ENCODE data around the gene LRRC51.

LRRC51 gene

GRCh38 chr11:72072348-72072747, 8.3 kb upstream of the LRRC51 start:
- no peak for DNase-seq

- no peak for DNase-seq
These were observed 5.5 kb upstream of the LRRC51 start for GRCh38 chr11:72075109-72075508.

GRCh38 chr11:72075756-72076155, 4.9 kb upstream of the LRRC51 start:
- DNase-seq: no peak

- DNase-seq: no peak
These were observed 2.2 kb upstream of the LRRC51 start for GRCh38 chr11:72078477-72078876.

- DNase-seq: peak in 1 of 6 experiments; percentile 31
These were observed 778 bp upstream of the LRRC51 start for GRCh38 chr11:72079819-72080325.

- no peak for DNase-seq
These were observed 564 bp downstream of the LRRC51 start for GRCh38 chr11:72081184-72081644.

- no peak for DNase-seq
These were observed 1.3 kb downstream of the LRRC51 start for GRCh38 chr11:72081821-72082453.

- DNase-seq: no peak
These were observed 2.8 kb downstream of the LRRC51 start for GRCh38 chr11:72083414-72083813.

- DNase-seq: no peak
These were observed 3.4 kb downstream of the LRRC51 start for GRCh38 chr11:72084076-72084475.

GRCh38 chr11:72084965-72085364, 4.3 kb downstream of the LRRC51 start:
- DNase-seq: no peak

- DNase-seq: no peak
These were observed 5.1 kb downstream of the LRRC51 start for GRCh38 chr11:72085621-72086351.

- no peak for DNase-seq
These were observed 7.6 kb downstream of the LRRC51 start for GRCh38 chr11:72088076-72088808.

GRCh38 chr11:72091292-72091691, 10.6 kb downstream of the LRRC51 start:
- peak; percentile 51 to 73 (median 68) for DNase-seq

GRCh38 chr11:72098741-72099140, 18.1 kb downstream of the LRRC51 start:
- no peak for DNase-seq

GRCh38 chr11:72100009-72100408, 19.4 kb downstream of the LRRC51 start:
- no peak for DNase-seq

- DNase-seq: no peak
These were observed 19.8 kb downstream of the LRRC51 start for GRCh38 chr11:72100462-72100861.

- DNase-seq: peak in 1 of 6 experiments; percentile 11
These were observed 21.5 kb downstream of the LRRC51 start for GRCh38 chr11:72102162-72102561.

GRCh38 chr11:72102631-72102945, 21.9 kb downstream of the LRRC51 start:
- no peak for DNase-seq

- DNase-seq: peak; percentile 93 to 97 (median 94)
These were observed 22.5 kb downstream of the LRRC51 start, which contains the start of gene LAMTOR1 for GRCh38 chr11:72102946-72103753. TSS of gene LAMTOR1 (minus strand) at chr11:72103297. CDS start at chr11:72103224, 73 bp downstream.

GRCh38 chr11:72103754-72104167, 23.1 kb downstream of the LRRC51 start:
- DNase-seq: peak in 1 of 6 experiments; percentile 15

- no peak for DNase-seq
These were observed 25.2 kb downstream of the LRRC51 start, which contains the start of gene TOMT for GRCh38 chr11:72105888-72106287. TSS of gene TOMT (plus strand) at chr11:72105924. CDS start at chr11:72105952, 28 bp downstream.

All from stimulated activated naive CD4-positive, alpha-beta T cell (primary cell).